ENCODE results near the gene SLC9A9. TPM values are rescaled to one million over a fixed set of nuclear protein-coding genes. Genes with fewer than 3 reads are reported as not detected.

The SLC9A9 gene
- total RNA-seq, 6 experiments from 2014 or later: 0.10 to 0.55 (median 0.33) TPM; not detected in 2

- Mint-ChIP-seq H3K36me3 (ENCODE audit: low read depth) (no peaks in the 10 kb centered on the region), H3K27me3 (ENCODE audit: insufficient read depth) (no peaks in the 10 kb centered on the region; the same call in 1 of the 2 replicates), H3K27ac (no peak overlapping the region; the same call in 1 of the 2 replicates), H3K9me3 (peaks cover 9% of the 10 kb centered on the region), H3K4me1 (ENCODE audit: low read depth) (peaks cover 17% of the 10 kb centered on the region; the same call in 1 of the 2 replicates), H3K4me3 (no peak overlapping the region)
- TF ChIP-seq, protein P1, sequence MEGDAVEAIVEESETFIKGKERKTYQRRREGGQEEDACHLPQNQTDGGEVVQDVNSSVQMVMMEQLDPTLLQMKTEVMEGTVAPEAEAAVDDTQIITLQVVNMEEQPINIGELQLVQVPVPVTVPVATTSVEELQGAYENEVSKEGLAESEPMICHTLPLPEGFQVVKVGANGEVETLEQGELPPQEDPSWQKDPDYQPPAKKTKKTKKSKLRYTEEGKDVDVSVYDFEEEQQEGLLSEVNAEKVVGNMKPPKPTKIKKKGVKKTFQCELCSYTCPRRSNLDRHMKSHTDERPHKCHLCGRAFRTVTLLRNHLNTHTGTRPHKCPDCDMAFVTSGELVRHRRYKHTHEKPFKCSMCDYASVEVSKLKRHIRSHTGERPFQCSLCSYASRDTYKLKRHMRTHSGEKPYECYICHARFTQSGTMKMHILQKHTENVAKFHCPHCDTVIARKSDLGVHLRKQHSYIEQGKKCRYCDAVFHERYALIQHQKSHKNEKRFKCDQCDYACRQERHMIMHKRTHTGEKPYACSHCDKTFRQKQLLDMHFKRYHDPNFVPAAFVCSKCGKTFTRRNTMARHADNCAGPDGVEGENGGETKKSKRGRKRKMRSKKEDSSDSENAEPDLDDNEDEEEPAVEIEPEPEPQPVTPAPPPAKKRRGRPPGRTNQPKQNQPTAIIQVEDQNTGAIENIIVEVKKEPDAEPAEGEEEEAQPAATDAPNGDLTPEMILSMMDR (IDR thresholded peaks at IDR 0.05): no peak
- no peak for DNase-seq
These were observed 246.4 kb downstream of the SLC9A9 start for GRCh38 chr3:143601723-143602484.

DNA sequence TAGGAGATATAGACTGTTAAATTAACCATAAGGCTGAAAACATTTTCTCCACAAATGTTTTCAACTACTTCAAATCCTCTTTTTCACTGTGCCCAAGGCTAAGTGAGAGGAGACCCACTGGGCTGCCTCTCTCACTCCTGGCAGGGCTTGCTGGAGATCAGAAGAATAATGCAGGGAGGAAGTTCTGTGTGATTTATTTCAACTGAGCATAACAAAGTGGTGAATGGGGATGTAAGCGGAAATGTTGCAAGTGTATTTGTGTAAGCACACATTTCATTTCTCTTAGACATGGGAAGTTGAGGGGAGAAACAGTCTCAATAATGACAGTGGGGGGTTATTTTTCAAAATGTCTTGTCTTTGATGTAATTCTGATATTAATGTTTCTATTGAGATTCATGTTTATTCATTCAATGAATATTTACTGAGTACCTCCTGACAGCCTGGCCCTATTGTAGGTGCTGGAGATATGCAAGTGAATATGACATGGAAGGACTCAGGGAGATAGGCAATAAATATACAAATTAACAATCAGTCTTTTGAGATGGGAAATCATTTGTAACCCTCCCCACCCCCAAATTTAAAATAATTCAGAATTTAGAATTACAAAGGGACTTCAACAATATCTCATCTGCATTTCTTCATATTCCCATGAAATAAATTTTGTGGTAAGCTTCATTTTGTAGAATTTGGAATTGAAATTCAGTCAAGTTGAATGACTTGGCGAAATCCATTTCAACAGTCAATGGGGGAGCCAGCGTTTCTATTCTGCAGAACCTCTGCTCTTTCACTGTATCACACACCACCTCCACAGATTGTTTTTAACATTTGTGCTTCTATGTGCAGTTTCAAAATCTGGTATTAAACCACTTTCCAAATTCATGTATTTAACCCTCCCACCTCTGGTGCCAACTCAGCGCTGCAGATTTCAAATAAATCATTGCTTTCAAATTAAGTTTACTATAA is 247.2 kb downstream of the SLC9A9 start:
- Mint-ChIP-seq H3K27ac (peak overlapping the region; percentile 1; the same call in 1 of the 2 replicates), H3K9me3 (peaks cover 9% of the 10 kb centered on the region), H3K36me3 (ENCODE audit: low read depth) (no peaks in the 10 kb centered on the region), H3K4me1 (ENCODE audit: low read depth) (peaks cover 17% of the 10 kb centered on the region; the same call in 1 of the 2 replicates), H3K27me3 (ENCODE audit: insufficient read depth) (no peaks in the 10 kb centered on the region; the same call in 1 of the 2 replicates), H3K4me3 (no peak overlapping the region)
- no peak for DNase-seq
- TF ChIP-seq, protein P1 (IDR thresholded peaks at IDR 0.05): no peak

- peaks cover 17% of the 10 kb centered on the region; the same call in 1 of the 2 replicates for H3K4me1 Mint-ChIP-seq (ENCODE audit: low read depth)
- TF ChIP-seq, protein P1 (IDR thresholded peaks at IDR 0.05): no peak
These were observed 250.3 kb downstream of the SLC9A9 start for GRCh38 chr3:143597774-143598652.

GRCh38 chr3:143596957-143597642 is 251.2 kb downstream of the SLC9A9 start:
- H3K9me3 Mint-ChIP-seq: peaks cover 9% of the 10 kb centered on the region
- TF ChIP-seq, protein P1 (IDR thresholded peaks at IDR 0.05): no peak

More at GRCh38 chr3:143597774-143598652, 250.3 kb downstream of the SLC9A9 start:
- Mint-ChIP-seq H3K36me3 (ENCODE audit: low read depth) (no peaks in the 10 kb centered on the region), H3K27me3 (ENCODE audit: insufficient read depth) (no peaks in the 10 kb centered on the region; the same call in 1 of the 2 replicates), H3K4me3 (no peak overlapping the region), H3K9me3 (peaks cover 5% of the 10 kb centered on the region), H3K27ac (no peak overlapping the region)
- DNase-seq: no peak

More at GRCh38 chr3:143596957-143597642, 251.2 kb downstream of the SLC9A9 start:
- peaks cover 16% of the 10 kb centered on the region; the same call in 1 of the 2 replicates for H3K4me1 Mint-ChIP-seq (ENCODE audit: low read depth)
- no peak for DNase-seq
- no peak overlapping the region for H3K27ac Mint-ChIP-seq
- no peaks in the 10 kb centered on the region; the same call in 1 of the 2 replicates for H3K27me3 Mint-ChIP-seq (ENCODE audit: insufficient read depth)
- H3K36me3 Mint-ChIP-seq (ENCODE audit: low read depth): no peaks in the 10 kb centered on the region
- H3K4me3 Mint-ChIP-seq: no peak overlapping the region
